ENCODE measurements around the gene SERPINB10.
A peak's percentile ranks its signal among the peaks of the same experiment; 100 is the strongest.

Gene SERPINB10

GRCh38 chr18:63951302-63951705, 43.5 kb downstream of the SERPINB10 start:
- no peak for DNase-seq

GRCh38 chr18:63953811-63954210, 46.1 kb downstream of the SERPINB10 start:
- DNase-seq: no peak

GRCh38 chr18:63956755-63957154, 49.0 kb downstream of the SERPINB10 start:
- no peak for DNase-seq

- DNase-seq: no peak
Measured at GRCh38 chr18:63960891-63961290, 53.1 kb downstream of the SERPINB10 start.

- no peak for DNase-seq
Measured at GRCh38 chr18:63961435-63961980, 53.8 kb downstream of the SERPINB10 start.

GRCh38 chr18:63962137-63962536, 54.4 kb downstream of the SERPINB10 start:
- no peak for DNase-seq

- DNase-seq: peak; percentile 35 to 41
Measured at GRCh38 chr18:63963615-63964256, 56.0 kb downstream of the SERPINB10 start.

- DNase-seq: no peak
Measured at GRCh38 chr18:63964908-63965307, 57.1 kb downstream of the SERPINB10 start.

- no peak for DNase-seq
Measured at GRCh38 chr18:63965716-63966330, 58.1 kb downstream of the SERPINB10 start.

GRCh38 chr18:63969942-63970808, 62.4 kb downstream of the SERPINB10 start, which contains the start of gene SERPINB8:
Gene SERPINB8, plus strand, starts transcription at chr18:63970081. Its CDS starts 8,228 bp downstream, at chr18:63978309.
- DNase-seq: peak; percentile 77 to 79

- DNase-seq: no peak
Measured at GRCh38 chr18:63970809-63971205, 63.0 kb downstream of the SERPINB10 start.

- DNase-seq: no peak
Measured at GRCh38 chr18:63971320-63972001, 63.7 kb downstream of the SERPINB10 start.

GRCh38 chr18:63972002-63972376, 64.2 kb downstream of the SERPINB10 start:
- DNase-seq: no peak

GRCh38 chr18:63974991-63975390, 67.2 kb downstream of the SERPINB10 start:
- DNase-seq: peak; percentile 6 to 12

GRCh38 chr18:63975628-63976027, 67.9 kb downstream of the SERPINB10 start:
- DNase-seq: no peak

- DNase-seq: no peak
Measured at GRCh38 chr18:63977040-63977439, 69.3 kb downstream of the SERPINB10 start.

- DNase-seq: peak; percentile 14 to 16
Measured at GRCh38 chr18:63979409-63979920, 71.7 kb downstream of the SERPINB10 start.

- no peak for DNase-seq
Measured at GRCh38 chr18:63980027-63980426, 72.3 kb downstream of the SERPINB10 start.

GRCh38 chr18:63980896-63981460, 73.2 kb downstream of the SERPINB10 start:
- no peak for DNase-seq

GRCh38 chr18:63981719-63982118, 74.0 kb downstream of the SERPINB10 start:
- DNase-seq: no peak

GRCh38 chr18:63982361-63982760, 74.6 kb downstream of the SERPINB10 start:
- DNase-seq: no peak
